HepG2 (cell line): Measurements from ENCODE around the gene LEP. TPM values are rescaled to one million over a fixed set of nuclear protein-coding genes. Genes with fewer than 3 reads are reported as not detected.

Source experiments
- ATAC-seq: fragments of 200-7000 bp; cut with Tn5 transposase; 3 replicates; pipeline ENCODE4 v1.9.1; 2020; ENCODE audit warnings: mild to moderate bottlenecking, moderate library complexity
- BruUV-seq: library from RNA; stranded (reverse); fragments of 400-500 nt; replicated peaks from 2 replicates; lab custom pipeline; 2021; lab: Mats Ljungman, UMichigan
- CTCF ChIA-PET: fragments of 300-600 bp; formaldehyde crosslinking; extraction: SDS; loops from one replicate; lab custom pipeline; 2021; ENCODE audit warnings: low total read pairs, inconsistent platforms, low intra/inter-chr PET ratio; lab: Yijun Ruan, JAX
- POLR2A ChIA-PET: fragments of 350-600 bp; sonication (Branson Sonifier 250); formaldehyde crosslinking; loops from one replicate; lab custom pipeline; 2020; ENCODE audit warnings: antibody characterized with exemption, inconsistent platforms; lab: Yijun Ruan, JAX
- DNase-seq: peaks from one replicate; pipeline ENCODE4 v3.0.0-alpha.2; 2015; ENCODE audit warnings: low spot score
- FAIRE-seq: peaks from 3 replicates; lab custom pipeline; 2011; peaks lifted over from hg19 to GRCh38; lab: Jason Lieb, UNC
- H2AFZ ChIP-seq: one replicate; pipeline ENCODE4 v1.6.1; 2011; ENCODE audit warnings: low read length, inconsistent platforms
- H3K27ac ChIP-seq: fragments of 300-600 bp; 3 replicates; pipeline ENCODE4 v1.8.0; 2011; ENCODE audit warnings: mixed run types, mild to moderate bottlenecking, mixed read lengths, low read length, inconsistent platforms; ENCODE audit not compliant: insufficient read depth; ENCODE audit errors: extremely low read length
- H3K27me3 ChIP-seq, 2 experiments: fragments of 200-600 bp in 1 of 2; 2 replicates in 1 of 2; 3 replicates in 1 of 2; pipeline versions ENCODE4 v1.6.0 to v1.8.0; 2011; ENCODE audit warnings: low read length in 2 of 2, mild to moderate bottlenecking in 2 of 2, moderate library complexity in 2 of 2, inconsistent platforms in 1 of 2; ENCODE audit not compliant: insufficient read depth in 2 of 2, control insufficient read depth in 1 of 2
- H3K36me3 ChIP-seq, 2 experiments: fragments of 200-600 bp in 1 of 2; replicated peaks in 1 of 2; 2 replicates in 1 of 2; 3 replicates in 1 of 2; pipeline versions ENCODE4 v1.5.1 to v1.8.0; 2011; ENCODE audit warnings: low read length in 2 of 2, inconsistent platforms in 1 of 2; ENCODE audit not compliant: insufficient read depth in 2 of 2, control insufficient read depth in 1 of 2
- H3K4me1 ChIP-seq: 2 replicates; pipeline ENCODE4 v1.5.1; 2012; ENCODE audit warnings: low read length, inconsistent platforms; ENCODE audit not compliant: insufficient read depth
- H3K4me2 ChIP-seq: 2 replicates; pipeline ENCODE4 v1.6.0; 2011; ENCODE audit warnings: low read depth, low read length, inconsistent platforms
- H3K4me3 ChIP-seq, 3 experiments: fragments of 200-600 bp in 1 of 3; sonication (generic), shearing (Covaris generic) in 1 of 3; replicated peaks in 1 of 3; 2 replicates each; pipeline ENCODE4 v1.5.1; 2011 to 2016; ENCODE audit warnings: low read length in 3 of 3, inconsistent platforms in 2 of 3, low read depth in 2 of 3, mild to moderate bottlenecking in 2 of 3, control low read depth in 1 of 3, mixed read lengths in 1 of 3; ENCODE audit not compliant: insufficient read depth in 1 of 3
- H3K79me2 ChIP-seq: one replicate; pipeline ENCODE4 v1.6.1; 2011; ENCODE audit warnings: low read length, inconsistent platforms; ENCODE audit not compliant: insufficient read depth
- H3K9ac ChIP-seq: 2 replicates; pipeline ENCODE4 v1.6.0; 2011; ENCODE audit warnings: mild to moderate bottlenecking, low read depth, low read length, inconsistent platforms; ENCODE audit not compliant: insufficient read depth
- H3K9me3 ChIP-seq: 2 replicates; pipeline ENCODE4 v1.5.1; 2012; ENCODE audit warnings: mild to moderate bottlenecking, low read length
- H4K20me1 ChIP-seq: 2 replicates; pipeline ENCODE4 v1.6.0; 2011; ENCODE audit warnings: inconsistent platforms, mild to moderate bottlenecking, low read length, moderate library complexity; ENCODE audit not compliant: insufficient read depth
- ARNT2 ChIP-seq: sonication (generic); formaldehyde crosslinking; IDR thresholded peaks from 2 replicates; pipeline ENCODE4 v1.8.0; 2022; ENCODE audit warnings: mild to moderate bottlenecking, low read depth, missing genetic modification reagents, moderate library complexity
- DNMT3B ChIP-seq: conservative IDR thresholded peaks from 2 replicates; pipeline ENCODE4 v1.6.1; 2016; ENCODE audit warnings: missing biosample characterization, control low read depth
- HMGXB3 ChIP-seq: sonication (generic); formaldehyde crosslinking; IDR thresholded peaks from 2 replicates; pipeline ENCODE4 v1.4.0; 2020; ENCODE audit warnings: missing genetic modification reagents, borderline replicate concordance
- HOXA7 ChIP-seq: sonication (generic); formaldehyde crosslinking; IDR thresholded peaks from 2 replicates; pipeline ENCODE4 v1.8.1; 2022; ENCODE audit warnings: mild to moderate bottlenecking, missing genetic modification reagents, moderate library complexity
- POGZ ChIP-seq: sonication (generic); formaldehyde crosslinking; IDR thresholded peaks from 2 replicates; pipeline ENCODE4 v1.4.0; 2020; ENCODE audit warnings: mild to moderate bottlenecking, missing genetic modification reagents
- ZFY ChIP-seq: sonication (generic); formaldehyde crosslinking; IDR thresholded peaks from 2 replicates; pipeline ENCODE4 v1.4.0; 2020; ENCODE audit warnings: missing genetic modification reagents
- ZNF326 ChIP-seq: sonication (generic); formaldehyde crosslinking; IDR thresholded peaks from 2 replicates; pipeline ENCODE4 v1.4.0; 2020; ENCODE audit warnings: missing genetic modification reagents, borderline replicate concordance
- ZNF75D ChIP-seq: sonication (generic); formaldehyde crosslinking; IDR thresholded peaks from 2 replicates; pipeline ENCODE4 v1.8.1; 2023; ENCODE audit warnings: missing genetic modification reagents, mild to moderate bottlenecking, borderline replicate concordance
- WGBS: methylation state at CpG from one replicate; pipeline ENCODE4 v1.1.6; 2017; ENCODE audit warnings: low lambda C conversion rate; 5-methylcytosine and 5-hydroxymethylcytosine counted together
- in situ Hi-C: cut with HindIII; loops from 2 replicates; pipeline ENCODE4 v1.10.0; 2017; ENCODE audit warnings: low pct_unique_long_range_greater_than_20kb; ENCODE audit not compliant: extremely low pct_ligation_motif_present
- intact Hi-C: fragments of 100-400 bp; cut with micrococcal nuclease; formaldehyde crosslinking; loops from one replicate; pipeline ENCODE4 v1.10.0; 2022; ENCODE audit not compliant: unreplicated experiment
- polyA plus RNA-seq, 8 experiments: library from polyadenylated mRNA; depleted of rRNA in 3 of 8; stranded (reverse) in 7 of 8; unstranded in 1 of 8; fragments of >200 nt; fragmentation: Illumina TruSeq in 4 of 8; extraction: Trizol in 4 of 8; gene quantifications; 2 replicates each; pipeline versions ENCODE4 v1.2.1 to v1.2.3, GENCODE V29; 2011 to 2016; ENCODE audit warnings: low read depth in 4 of 8, missing spikeins in 1 of 8, mixed read lengths in 1 of 8; ENCODE audit not compliant: insufficient read depth in 1 of 8
- total RNA-seq, 5 experiments: library from RNA; depleted of rRNA; stranded (reverse); fragments of >200 nt; fragmentation: Illumina TruSeq; extraction: Trizol; gene quantifications; 2 replicates each; pipeline ENCODE4 v1.2.3, GENCODE V29; 2016; ENCODE audit warnings: low read depth in 1 of 5
- TF ChIP-seq, protein P1 (sequence below): sonication (generic); formaldehyde crosslinking; IDR thresholded peaks from 2 replicates; pipeline ENCODE4 v1.4.0; 2020; ENCODE audit warnings: missing genetic modification reagents

LEP gene
- total and polyA plus RNA-seq, 2 of the 13 experiments (the other 11 are each of a cell fraction or from before 2014, with no cell fraction given): 0.05 TPM; not detected in 1

- no peak for TF ChIP-seq HMGXB3 (CRISPR knock-in tag)
- no peak for TF ChIP-seq HOXA7
- no peak for TF ChIP-seq ZFY
- no peak for TF ChIP-seq ZNF75D
Measured at GRCh38 chr7:128262273-128263028, 21.4 kb downstream of the LEP start (continued).

DNA sequence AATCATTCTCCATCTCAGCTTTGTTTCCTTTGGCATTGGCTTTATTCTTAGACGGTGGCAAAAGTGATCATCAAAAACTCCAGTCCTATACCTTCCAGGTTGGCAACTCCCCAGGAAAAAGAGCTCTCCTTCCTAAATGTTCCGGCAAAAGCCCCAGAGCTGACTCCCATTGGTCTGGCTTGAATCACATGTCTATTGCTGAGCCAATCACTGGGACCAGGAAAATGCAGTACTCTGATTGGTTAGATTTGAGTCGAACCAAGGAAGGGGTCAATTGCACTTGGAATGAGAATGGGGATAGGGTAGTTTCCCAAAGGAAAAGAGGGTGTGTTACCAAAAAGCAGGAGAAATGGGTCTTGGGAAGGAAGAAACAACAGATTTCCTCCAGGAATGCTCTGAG is 22.3 kb downstream of the LEP start:
- H3K9me3 ChIP-seq: no peaks in the 10 kb centered on the region
- H4K20me1 ChIP-seq: no peaks in the 10 kb centered on the region
- H3K4me3 ChIP-seq: no peak overlapping the region
- H3K4me1 ChIP-seq: peaks cover 21% of the 10 kb centered on the region
- POLR2A ChIA-PET: no interaction called here
- no peaks in the 10 kb centered on the region for H3K79me2 ChIP-seq
- ATAC-seq (no peak), FAIRE-seq (no peak), DNase-seq (no peak)
- intact Hi-C loops: no loop called here
- BruUV-seq: no TSS peak
- WGBS: 58% methylated on average over 3 of the region's 3 CpGs
- no peak overlapping the region for H3K9ac ChIP-seq
- no peaks in the 10 kb centered on the region for H3K36me3 ChIP-seq
- no peak overlapping the region for H3K4me2 ChIP-seq
- H3K27ac ChIP-seq: no peak overlapping the region
- CTCF ChIA-PET: no interaction called here
- in situ Hi-C loops: no loop called here
- H2AFZ ChIP-seq: no peak overlapping the region
- no peaks in the 10 kb centered on the region; a peak in 1 of 5 replicates for H3K27me3 ChIP-seq
- no peak for TF ChIP-seq DNMT3B (CRISPR knock-in tag)
- TF ChIP-seq ZNF326: no peak
- no peak for TF ChIP-seq POGZ (CRISPR knock-in tag)
- TF ChIP-seq, protein P1, sequence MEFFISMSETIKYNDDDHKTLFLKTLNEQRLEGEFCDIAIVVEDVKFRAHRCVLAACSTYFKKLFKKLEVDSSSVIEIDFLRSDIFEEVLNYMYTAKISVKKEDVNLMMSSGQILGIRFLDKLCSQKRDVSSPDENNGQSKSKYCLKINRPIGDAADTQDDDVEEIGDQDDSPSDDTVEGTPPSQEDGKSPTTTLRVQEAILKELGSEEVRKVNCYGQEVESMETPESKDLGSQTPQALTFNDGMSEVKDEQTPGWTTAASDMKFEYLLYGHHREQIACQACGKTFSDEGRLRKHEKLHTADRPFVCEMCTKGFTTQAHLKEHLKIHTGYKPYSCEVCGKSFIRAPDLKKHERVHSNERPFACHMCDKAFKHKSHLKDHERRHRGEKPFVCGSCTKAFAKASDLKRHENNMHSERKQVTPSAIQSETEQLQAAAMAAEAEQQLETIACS (CRISPR knock-in tag): no peak
- no peak for TF ChIP-seq ARNT2 (CRISPR knock-in tag)
